HG02610 (cell line): ENCODE data around the gene CYLD.
A peak's percentile ranks its signal among the peaks of the same experiment; 100 is the strongest.

Experiments used
- ATAC-seq: cut with Tn5 transposase; IDR thresholded peaks from one replicate; pipeline ENCODE4 v1.9.1; 2021; ENCODE audit warnings: mild to moderate bottlenecking, moderate library complexity; ENCODE audit not compliant: unreplicated experiment

The CYLD gene

GRCh38 chr16:50741781-50742575 is at the start of gene CYLD:
Gene CYLD, plus strand, starts transcription at chr16:50742086. Its CDS starts 7,613 bp downstream, at chr16:50749699.
- ATAC-seq, result peak; percentile 92

GRCh38 chr16:50692644-50692998 is 49.3 kb upstream of the CYLD start:
- no peak for ATAC-seq

- ATAC-seq, result no peak
Observed at GRCh38 chr16:50692999-50693781, 48.7 kb upstream of the CYLD start, which contains the start of gene NOD2. Gene NOD2, plus strand, starts transcription at chr16:50693606. Its CDS starts 5,890 bp downstream, at chr16:50699496.

GRCh38 chr16:50694206-50694605 is 47.7 kb upstream of the CYLD start:
- ATAC-seq, result no peak

GRCh38 chr16:50695017-50696000 is 46.6 kb upstream of the CYLD start:
- no peak for ATAC-seq

- peak; percentile 33 for ATAC-seq
Observed at GRCh38 chr16:50696126-50696525, 45.8 kb upstream of the CYLD start.

- peak; percentile 56 for ATAC-seq
Observed at GRCh38 chr16:50696575-50697420, 45.1 kb upstream of the CYLD start.

- no peak for ATAC-seq
Observed at GRCh38 chr16:50697421-50697715, 44.5 kb upstream of the CYLD start.

GRCh38 chr16:50697881-50698767 is 43.8 kb upstream of the CYLD start:
- ATAC-seq, result peak; percentile 47

- no peak for ATAC-seq
Observed at GRCh38 chr16:50699326-50700159, 42.3 kb upstream of the CYLD start.

- no peak for ATAC-seq
Observed at GRCh38 chr16:50702725-50703124, 39.2 kb upstream of the CYLD start.

- ATAC-seq, result no peak
Observed at GRCh38 chr16:50704245-50704644, 37.6 kb upstream of the CYLD start.

- ATAC-seq, result no peak
Observed at GRCh38 chr16:50705436-50706110, 36.3 kb upstream of the CYLD start.

- ATAC-seq, result no peak
Observed at GRCh38 chr16:50706250-50706649, 35.6 kb upstream of the CYLD start.

- ATAC-seq, result no peak
Observed at GRCh38 chr16:50708373-50709060, 33.4 kb upstream of the CYLD start.

- peak; percentile 64 for ATAC-seq
Observed at GRCh38 chr16:50709061-50709684, 32.7 kb upstream of the CYLD start.

GRCh38 chr16:50709980-50710379 is 31.9 kb upstream of the CYLD start:
- ATAC-seq, result no peak
